HG03139 (cell line): ENCODE results near the gene FAM186B.

Source experiments
- ATAC-seq: cut with Tn5 transposase; IDR thresholded peaks from one replicate; pipeline ENCODE4 v1.9.1; 2021; ENCODE audit not compliant: unreplicated experiment

Gene FAM186B

GRCh38 chr12:49636574-49636973, 31.1 kb upstream of the FAM186B start:
- ATAC-seq = no peak

- ATAC-seq = no peak
Observed at GRCh38 chr12:49635656-49636055, 30.2 kb upstream of the FAM186B start.

- ATAC-seq = no peak
Observed at GRCh38 chr12:49635036-49635435, 29.6 kb upstream of the FAM186B start.

- ATAC-seq = no peak
Observed at GRCh38 chr12:49633703-49634345, 28.4 kb upstream of the FAM186B start.

- no peak for ATAC-seq
Observed at GRCh38 chr12:49632986-49633702, 27.7 kb upstream of the FAM186B start.

- ATAC-seq = no peak
Observed at GRCh38 chr12:49632401-49632800, 27.0 kb upstream of the FAM186B start.

- no peak for ATAC-seq
Observed at GRCh38 chr12:49631336-49631907, 26.0 kb upstream of the FAM186B start.

GRCh38 chr12:49627752-49628360, 22.4 kb upstream of the FAM186B start:
- no peak for ATAC-seq

GRCh38 chr12:49626836-49627235, 21.4 kb upstream of the FAM186B start:
- no peak for ATAC-seq

- ATAC-seq = no peak
Observed at GRCh38 chr12:49626169-49626835, 20.9 kb upstream of the FAM186B start.

- no peak for ATAC-seq
Observed at GRCh38 chr12:49624921-49625577, 19.6 kb upstream of the FAM186B start.

GRCh38 chr12:49623142-49623904, 17.9 kb upstream of the FAM186B start, which contains the start of gene PRPF40B:
Gene PRPF40B (plus strand): TSS chr12:49623561. CDS start chr12:49623591, 30 bp downstream.
- peak; percentile 54 for ATAC-seq

GRCh38 chr12:49622501-49623141, 17.2 kb upstream of the FAM186B start:
- ATAC-seq = peak; percentile 31

- peak; percentile 19 for ATAC-seq
Observed at GRCh38 chr12:49621651-49622500, 16.4 kb upstream of the FAM186B start.

- ATAC-seq = no peak
Observed at GRCh38 chr12:49619286-49619685, 13.8 kb upstream of the FAM186B start.

GRCh38 chr12:49618576-49618975, 13.1 kb upstream of the FAM186B start:
- ATAC-seq = no peak

GRCh38 chr12:49616533-49617219, 11.2 kb upstream of the FAM186B start:
- ATAC-seq = no peak

- no peak for ATAC-seq
Observed at GRCh38 chr12:49615725-49616124, 10.3 kb upstream of the FAM186B start.
